NCI-H460 (cell line): ENCODE measurements around the gene POLA2. TPM values are rescaled to one million over a fixed set of nuclear protein-coding genes. Genes with fewer than 3 reads are reported as not detected.
"Not testable (repeated sequence)": the region's sequence is repeated elsewhere in the genome, so short reads cannot be mapped to it uniquely, and the experiment has no call there.

Experiments used
- DNase-seq: peaks from one replicate; pipeline ENCODE4 v3.0.0-alpha.2; 2016; ENCODE audit warnings: low read depth; ENCODE audit errors: extremely low read depth
- total RNA-seq: library from RNA; depleted of rRNA; stranded (reverse); fragments of >200 nt; shearing (Covaris generic); gene quantifications from 2 replicates; pipeline ENCODE4 v1.2.3, GENCODE V29; 2014; rRNA removed

POLA2 gene
- total RNA-seq, 1 experiment from 2014 or later = 3.4 TPM

GRCh38 chr11:65327021-65327420, 65.3 kb downstream of the POLA2 start:
- DNase-seq = no peak

- DNase-seq = no peak
Measured at GRCh38 chr11:65329478-65329877, 67.7 kb downstream of the POLA2 start.

- DNase-seq = peak; percentile 86
Measured at GRCh38 chr11:65329944-65330403, 68.2 kb downstream of the POLA2 start.

- DNase-seq = no peak
Measured at GRCh38 chr11:65330544-65330943, 68.8 kb downstream of the POLA2 start.

- not testable (repeated sequence) for DNase-seq
Measured at GRCh38 chr11:65332591-65332990, 70.8 kb downstream of the POLA2 start.

- DNase-seq = no peak
Measured at GRCh38 chr11:65334696-65335295, 73.0 kb downstream of the POLA2 start.

- DNase-seq = no peak
Measured at GRCh38 chr11:65338676-65339075, 76.9 kb downstream of the POLA2 start.

- DNase-seq = no peak
Measured at GRCh38 chr11:65340226-65340625, 78.5 kb downstream of the POLA2 start.

- DNase-seq = no peak
Measured at GRCh38 chr11:65341856-65342255, 80.1 kb downstream of the POLA2 start.

Other genes with a start within 250 kb of the POLA2 start
- gene ARL2, start 247.8 kb upstream of the POLA2 start, total RNA-seq = 76.9 and 90.9 TPM in 2 replicates
- gene SNX15, start 234.5 kb upstream of the POLA2 start, total RNA-seq = 16.8 TPM in 2 replicates
- 8.6 and 10.1 TPM in 2 replicates for gene SAC3D1, start 220.8 kb upstream of the POLA2 start, total RNA-seq
- not detected in 2 replicates for gene NAALADL1, start 203.4 kb upstream of the POLA2 start, total RNA-seq
- gene CDCA5, start 177.9 kb upstream of the POLA2 start, total RNA-seq = 20.3 and 25.2 TPM in 2 replicates
- gene ZFPL1, start 177.7 kb upstream of the POLA2 start, total RNA-seq = 26.6 and 28.0 TPM in 2 replicates
- 50.3 and 60.0 TPM in 2 replicates for gene VPS51, start 165.7 kb upstream of the POLA2 start, total RNA-seq
- gene TM7SF2, start 150.1 kb upstream of the POLA2 start, total RNA-seq = 4.2 and 4.6 TPM in 2 replicates
- 10.3 and 12.3 TPM in 2 replicates for gene ZNHIT2, start 144.3 kb upstream of the POLA2 start, total RNA-seq
- 345 and 467 TPM in 2 replicates for gene FAU, start 139.8 kb upstream of the POLA2 start, total RNA-seq
- 50.8 and 62.0 TPM in 2 replicates for gene MRPL49, start 139.6 kb upstream of the POLA2 start, total RNA-seq
- 12.9 and 15.7 TPM in 2 replicates for gene SYVN1, start 127.4 kb upstream of the POLA2 start, total RNA-seq
- gene SPDYC, start 91.7 kb upstream of the POLA2 start, total RNA-seq = not detected in 2 replicates
- 42.2 and 46.7 TPM in 2 replicates for gene CAPN1, start 80.0 kb upstream of the POLA2 start, total RNA-seq
- 15.1 and 18.2 TPM in 2 replicates for gene CDC42EP2, start 52.9 kb downstream of the POLA2 start, total RNA-seq
- 26.6 and 28.0 TPM in 2 replicates for gene DPF2, start 71.9 kb downstream of the POLA2 start, total RNA-seq
- 0.25 and 0.26 TPM in 2 replicates for gene TIGD3, start 92.8 kb downstream of the POLA2 start, total RNA-seq
- gene SLC25A45, start 120.7 kb downstream of the POLA2 start, total RNA-seq = 2.0 and 4.0 TPM in 2 replicates
- gene FRMD8, start 124.7 kb downstream of the POLA2 start, total RNA-seq = 14.4 and 15.1 TPM in 2 replicates
- 50.1 and 58.2 TPM in 2 replicates for gene NEAT1, start 160.8 kb downstream of the POLA2 start, total RNA-seq
- 1,855 and 2,221 TPM in 2 replicates for gene MALAT1, start 237.1 kb downstream of the POLA2 start, total RNA-seq